GM12878 (cell line): ENCODE results near the gene DAO. TPM values are rescaled to one million over a fixed set of nuclear protein-coding genes. Genes with fewer than 3 reads are reported as not detected.

Experiments
- NFIC ChIP-seq: IDR thresholded peaks from 2 replicates; pipeline ENCODE4 v1.6.1; 2012; ENCODE audit warnings: low read depth, mild to moderate bottlenecking, inconsistent platforms, low read length, moderate library complexity
- SMAD5 ChIP-seq: IDR thresholded peaks from 2 replicates; pipeline ENCODE4 v1.6.1; 2016; ENCODE audit warnings: antibody characterized with exemption, low read depth
- ZNF687 ChIP-seq: fragments of 450-650 bp; IDR thresholded peaks from 2 replicates; pipeline ENCODE4 v1.6.1; 2017; ENCODE audit warnings: mild to moderate bottlenecking, moderate library complexity
- polyA plus RNA-seq, 11 experiments: library from polyadenylated mRNA; depleted of rRNA in 4 of 11; unstranded in 6 of 11; stranded (reverse) in 5 of 11; fragments of >200 nt; fragmentation: Nextera tagmentation in 4 of 11; fragmentation: Illumina TruSeq in 1 of 11; extraction: Ambion mirVana in 4 of 11; extraction: Trizol in 1 of 11; gene quantifications; 1 replicate in 1 of 11; 2 replicates in 10 of 11; pipeline versions ENCODE4 v1.2.1 to v1.2.3, GENCODE V29; 2011 to 2016; ENCODE audit warnings: inconsistent platforms in 2 of 11, missing spikeins in 2 of 11, low read depth in 1 of 11
- total RNA-seq, 4 experiments: library from RNA; depleted of rRNA in 3 of 4; stranded (reverse); fragments of >200 nt in 3 of 4; fragmentation: Illumina TruSeq in 1 of 4; extraction: Trizol in 1 of 4; gene quantifications; 2 replicates each; pipeline versions ENCODE4 v1.2.1 to v1.2.3, GENCODE V29; 2013 to 2021
- TF ChIP-seq, protein P1 (sequence below): fragments of 150-350 bp; IDR thresholded peaks from 2 replicates; pipeline ENCODE4 v1.6.1; 2016; ENCODE audit warnings: low read depth, low read length

DAO gene
- total and polyA plus RNA-seq, 10 of the 15 experiments (the other 5 are each of a cell fraction or from before 2014, with no cell fraction given), result 0.15 TPM; not detected in 9

DNA sequence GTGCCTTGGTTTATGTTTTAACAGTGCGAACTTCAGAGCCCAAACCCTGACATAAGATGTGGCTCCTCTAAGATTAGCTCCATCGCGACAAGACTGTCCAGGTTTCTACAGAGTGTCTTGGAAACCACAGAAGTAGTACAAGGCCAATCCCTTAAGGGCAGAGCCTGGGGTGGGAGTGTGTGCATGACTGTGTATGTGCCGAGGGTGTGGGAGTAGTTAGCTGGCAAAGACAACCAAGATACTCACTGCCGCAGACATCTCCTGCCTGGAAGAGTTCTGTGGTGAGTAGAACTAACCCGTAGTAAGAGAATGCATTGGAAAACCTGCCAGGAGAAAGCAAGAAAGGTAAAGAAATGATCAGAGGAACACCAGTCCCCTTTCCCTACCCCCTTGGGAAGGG lies 54.1 kb downstream of the DAO start (continued):
- TF ChIP-seq ZNF687, result no peak
- no peak for TF ChIP-seq SMAD5
- TF ChIP-seq, protein P1, sequence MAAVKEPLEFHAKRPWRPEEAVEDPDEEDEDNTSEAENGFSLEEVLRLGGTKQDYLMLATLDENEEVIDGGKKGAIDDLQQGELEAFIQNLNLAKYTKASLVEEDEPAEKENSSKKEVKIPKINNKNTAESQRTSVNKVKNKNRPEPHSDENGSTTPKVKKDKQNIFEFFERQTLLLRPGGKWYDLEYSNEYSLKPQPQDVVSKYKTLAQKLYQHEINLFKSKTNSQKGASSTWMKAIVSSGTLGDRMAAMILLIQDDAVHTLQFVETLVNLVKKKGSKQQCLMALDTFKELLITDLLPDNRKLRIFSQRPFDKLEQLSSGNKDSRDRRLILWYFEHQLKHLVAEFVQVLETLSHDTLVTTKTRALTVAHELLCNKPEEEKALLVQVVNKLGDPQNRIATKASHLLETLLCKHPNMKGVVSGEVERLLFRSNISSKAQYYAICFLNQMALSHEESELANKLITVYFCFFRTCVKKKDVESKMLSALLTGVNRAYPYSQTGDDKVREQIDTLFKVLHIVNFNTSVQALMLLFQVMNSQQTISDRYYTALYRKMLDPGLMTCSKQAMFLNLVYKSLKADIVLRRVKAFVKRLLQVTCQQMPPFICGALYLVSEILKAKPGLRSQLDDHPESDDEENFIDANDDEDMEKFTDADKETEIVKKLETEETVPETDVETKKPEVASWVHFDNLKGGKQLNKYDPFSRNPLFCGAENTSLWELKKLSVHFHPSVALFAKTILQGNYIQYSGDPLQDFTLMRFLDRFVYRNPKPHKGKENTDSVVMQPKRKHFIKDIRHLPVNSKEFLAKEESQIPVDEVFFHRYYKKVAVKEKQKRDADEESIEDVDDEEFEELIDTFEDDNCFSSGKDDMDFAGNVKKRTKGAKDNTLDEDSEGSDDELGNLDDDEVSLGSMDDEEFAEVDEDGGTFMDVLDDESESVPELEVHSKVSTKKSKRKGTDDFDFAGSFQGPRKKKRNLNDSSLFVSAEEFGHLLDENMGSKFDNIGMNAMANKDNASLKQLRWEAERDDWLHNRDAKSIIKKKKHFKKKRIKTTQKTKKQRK, result no peak
- TF ChIP-seq NFIC, result no peak
